Stimulated activated naive CD4-positive, alpha-beta T cell treated with Interleukin-2 at 50 U/mL for 16 hours (primary cell): ENCODE measurements around the gene TPPP2.
"Not testable (repeated sequence)": the region's sequence is repeated elsewhere in the genome, so short reads cannot be mapped to it uniquely, and the experiment has no call there.

Experiments
- DNase-seq: peaks from one replicate; lab custom pipeline; 2025; lab: John Stamatoyannopoulos, UW

The TPPP2 gene

DNA sequence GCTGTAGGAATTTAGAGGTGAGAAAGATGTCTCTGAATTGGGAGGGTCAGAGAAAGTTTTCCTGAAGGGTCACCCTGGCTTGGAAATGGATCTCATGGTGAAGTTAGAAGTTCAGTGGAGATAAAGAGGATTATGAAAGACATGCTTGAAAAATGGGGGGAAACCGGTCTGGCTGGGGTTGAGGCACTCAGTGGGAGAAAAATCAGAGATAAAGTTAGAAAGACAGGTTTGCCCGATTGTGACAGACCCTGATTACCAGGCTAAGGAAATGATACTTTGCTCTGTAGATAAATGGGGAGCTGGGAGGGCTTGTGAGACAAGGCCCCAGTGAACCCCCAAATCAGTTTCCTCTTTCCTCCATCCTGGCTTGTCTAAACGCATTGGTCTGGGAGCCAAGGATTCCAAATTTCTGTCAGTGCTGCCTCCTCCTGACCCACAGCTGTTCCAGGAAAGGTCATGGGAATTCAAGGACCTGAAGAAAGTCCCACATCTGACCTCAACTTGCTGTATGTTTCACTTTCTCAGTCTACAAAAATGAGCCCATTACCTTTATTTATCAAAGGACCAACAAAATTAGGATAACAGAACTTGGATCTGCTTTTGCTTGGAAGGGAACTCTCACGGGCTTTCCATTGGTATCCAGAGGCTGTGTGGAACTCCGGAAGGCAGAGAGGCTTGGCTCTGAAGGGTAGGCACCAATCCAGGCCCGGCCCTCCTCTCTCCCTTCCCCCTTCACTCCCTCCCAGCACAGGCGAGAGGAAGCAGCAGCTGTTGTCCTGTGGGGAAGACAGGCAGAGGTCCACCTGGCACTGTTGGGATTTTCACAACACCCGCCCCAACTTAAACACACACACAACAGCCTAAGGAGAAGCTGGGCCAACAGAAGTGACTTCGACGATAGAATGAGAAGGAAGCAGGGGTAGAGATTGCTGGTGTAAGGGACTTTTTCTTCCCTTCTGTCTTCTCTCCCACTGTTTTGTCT, 8.7 kb downstream of the TPPP2 start:
- no peak for DNase-seq

- no peak for DNase-seq
Measured at GRCh38 chr14:21039585-21040369, 9.8 kb downstream of the TPPP2 start.

DNA sequence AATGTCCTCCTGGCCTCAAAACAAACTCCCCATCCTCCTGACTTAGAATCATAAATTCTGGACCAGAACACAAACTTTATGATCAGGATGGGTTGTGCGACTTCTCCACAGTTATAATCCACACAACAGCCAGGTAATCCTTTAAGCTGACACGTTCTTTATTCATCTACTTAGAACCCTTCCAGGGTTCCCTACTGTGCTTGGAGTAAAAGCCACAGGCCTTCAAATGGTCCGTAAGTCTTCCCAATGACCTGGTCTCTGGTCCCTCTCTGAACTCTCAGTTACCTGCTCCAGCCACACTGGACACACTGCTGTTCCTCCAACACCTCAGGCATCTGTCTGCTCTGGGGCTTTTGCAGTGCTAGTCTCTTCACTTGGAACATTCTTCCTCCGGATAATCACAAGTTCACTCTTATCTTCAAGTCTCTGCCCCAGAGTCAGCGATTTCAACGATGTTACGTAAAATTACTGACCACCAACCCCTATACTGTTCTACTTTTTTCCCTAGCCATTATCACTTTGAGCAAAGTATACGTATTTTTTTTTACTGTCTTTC, 10.4 kb downstream of the TPPP2 start:
- no peak for DNase-seq

GRCh38 chr14:21040941-21041340, 10.9 kb downstream of the TPPP2 start:
- not testable (repeated sequence) for DNase-seq

DNA sequence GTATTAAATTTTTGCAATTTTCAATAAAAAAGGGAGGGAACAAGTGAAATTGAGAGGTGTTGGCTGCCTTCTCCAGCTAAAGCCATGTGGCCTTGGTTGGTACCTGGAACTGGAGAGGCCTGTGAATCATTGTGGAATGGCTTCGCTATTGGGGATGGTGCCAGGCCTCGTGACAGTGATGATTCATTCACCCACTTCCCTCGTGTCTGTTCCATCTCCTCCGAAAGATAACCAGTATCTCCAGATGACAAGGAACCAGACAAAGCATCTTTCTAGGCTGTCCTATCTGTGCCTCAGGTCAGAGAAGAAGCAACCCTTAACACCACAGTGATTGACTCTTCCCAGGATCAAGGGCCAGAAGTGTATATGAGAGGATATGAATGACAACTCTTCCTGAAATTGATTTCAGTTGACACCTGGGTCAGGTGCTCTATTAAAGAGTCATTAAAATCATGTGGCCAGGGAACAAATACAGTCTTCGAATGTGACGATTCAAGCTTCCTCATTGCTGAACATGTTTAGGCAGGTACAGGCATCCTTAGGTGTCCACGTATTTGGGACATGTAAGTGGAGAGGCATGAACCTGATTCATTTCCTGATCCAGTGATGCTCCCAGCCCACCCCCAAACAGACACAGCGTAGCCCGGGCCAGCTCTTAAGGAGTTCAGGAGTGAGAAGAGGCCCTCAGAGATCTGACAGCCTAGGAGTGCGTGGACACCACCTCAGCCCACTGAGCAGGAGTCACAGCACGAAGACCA, 11.8 kb downstream of the TPPP2 start, which contains the start of gene RNASE7:
TSS of gene RNASE7 (plus strand) at position 687 of the 758 bp plus-strand sequence. CDS start 631 bp downstream, outside the sequence.
- DNase-seq = no peak

- DNase-seq = no peak
Measured at GRCh38 chr14:21042918-21043317, 12.9 kb downstream of the TPPP2 start.

GRCh38 chr14:21043387-21043973, 13.5 kb downstream of the TPPP2 start:
- no peak for DNase-seq

DNA sequence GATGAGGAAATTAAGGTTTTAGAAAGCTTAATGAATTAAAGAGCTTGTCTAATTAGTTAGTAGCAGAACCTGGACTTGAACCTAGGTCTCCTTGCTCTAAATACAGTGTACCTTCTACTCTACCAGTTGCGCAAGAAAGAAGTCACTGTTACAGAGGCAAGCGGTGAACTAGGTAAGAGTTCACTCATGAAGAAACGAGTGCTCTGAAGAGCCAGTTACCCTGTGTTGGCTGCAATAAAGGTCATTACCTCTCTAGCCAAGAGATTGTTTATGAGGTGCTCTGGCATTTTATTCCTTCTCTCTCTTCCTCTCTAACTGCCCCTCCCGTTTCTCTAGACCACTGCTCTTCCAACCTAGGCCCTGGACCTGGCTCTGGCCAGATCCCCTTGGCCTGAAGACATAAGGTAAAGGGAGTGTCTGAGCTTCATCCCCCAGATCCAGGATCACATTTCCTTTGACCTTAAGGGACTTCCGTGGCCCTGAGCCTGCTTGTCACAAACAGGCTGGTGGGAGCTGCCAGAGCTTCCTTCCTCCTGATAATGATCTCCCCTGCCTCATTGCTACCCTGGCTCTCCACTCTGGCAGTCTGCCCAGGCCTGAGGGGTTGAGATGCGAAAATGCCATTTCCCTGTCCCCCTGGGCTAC, 14.1 kb downstream of the TPPP2 start:
- DNase-seq = no peak

GRCh38 chr14:21047378-21047781, 17.4 kb downstream of the TPPP2 start:
- no peak for DNase-seq

DNA sequence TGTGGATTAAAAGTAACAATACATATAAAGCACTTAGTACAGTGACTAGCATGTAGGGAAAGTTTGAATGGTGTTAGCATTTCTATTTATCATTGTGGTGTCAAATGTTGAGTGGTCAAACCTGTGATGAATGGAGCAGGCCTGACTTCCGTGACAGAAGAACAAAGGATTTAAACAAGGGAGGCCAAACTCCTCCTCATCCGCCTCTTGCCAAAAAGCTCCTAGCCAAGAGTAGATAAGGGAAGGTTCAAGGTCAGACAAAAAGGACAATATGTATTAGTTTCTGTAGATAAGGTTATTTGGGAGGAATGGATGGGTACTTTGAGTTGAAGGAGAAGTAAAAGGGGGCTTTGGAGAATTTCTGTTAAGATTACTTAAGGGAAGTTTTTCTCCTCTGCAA, 18.6 kb downstream of the TPPP2 start:
- DNase-seq = no peak

DNA sequence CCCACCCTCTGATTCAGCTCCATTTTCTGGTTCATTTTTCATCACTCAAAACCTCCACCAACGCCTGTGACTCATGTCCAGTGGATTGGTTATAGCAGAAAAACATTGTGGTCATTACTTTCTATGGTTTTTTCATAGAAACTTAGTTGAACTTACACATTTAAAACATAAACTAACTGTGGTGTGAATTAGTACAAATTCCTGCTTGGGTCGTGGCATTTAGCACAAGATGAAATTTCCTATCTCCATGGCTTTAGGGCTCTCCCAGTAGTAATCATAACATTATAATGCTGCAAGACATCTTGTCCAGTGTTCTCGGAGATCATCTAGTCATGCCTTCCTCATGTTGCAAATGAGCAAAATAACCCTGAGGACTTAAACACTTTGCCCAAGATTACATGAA, 19.3 kb downstream of the TPPP2 start:
- DNase-seq = no peak

DNA sequence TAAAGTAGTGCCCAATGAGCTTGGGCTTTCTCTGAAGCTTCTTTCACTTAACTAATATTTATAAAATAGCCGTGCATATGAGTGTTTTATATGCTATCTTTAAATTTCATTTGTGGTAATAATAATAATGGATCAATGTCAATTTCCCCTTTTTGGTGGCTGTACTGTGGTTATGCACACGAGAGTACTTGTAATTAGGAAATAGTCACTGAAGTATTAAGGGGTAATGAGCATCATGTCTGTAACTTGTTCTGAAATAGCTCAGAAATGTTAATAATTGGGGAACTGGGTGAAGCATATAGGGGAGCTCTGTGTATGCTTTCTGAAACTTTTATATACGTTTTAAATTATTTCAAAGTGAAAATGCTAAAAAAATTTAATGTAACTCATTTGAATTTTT, 20.6 kb downstream of the TPPP2 start:
- DNase-seq = no peak

- DNase-seq = no peak
Measured at GRCh38 chr14:21053184-21054122, 23.4 kb downstream of the TPPP2 start.

- no peak for DNase-seq
Measured at GRCh38 chr14:21054123-21054767, 24.2 kb downstream of the TPPP2 start.

DNA sequence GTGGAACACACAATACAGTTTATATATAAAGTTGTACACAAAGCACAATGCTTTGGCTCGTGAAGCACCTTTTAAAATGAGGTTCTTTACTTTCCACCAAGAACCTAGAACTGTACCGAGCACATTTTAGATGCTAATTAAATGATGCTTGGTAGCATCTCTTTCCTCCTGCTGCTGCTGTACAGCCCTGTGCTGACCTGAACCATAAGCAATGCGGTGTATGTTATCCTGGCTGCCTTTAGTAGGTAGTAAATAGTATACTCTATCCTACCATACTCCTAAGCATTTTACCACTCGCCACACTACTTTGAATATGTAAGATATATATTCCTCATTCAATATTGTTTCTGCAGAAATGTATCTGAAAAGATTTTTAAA, 24.7 kb downstream of the TPPP2 start:
- no peak for DNase-seq

- DNase-seq = no peak
Measured at GRCh38 chr14:21055432-21056117, 25.6 kb downstream of the TPPP2 start.

DNA sequence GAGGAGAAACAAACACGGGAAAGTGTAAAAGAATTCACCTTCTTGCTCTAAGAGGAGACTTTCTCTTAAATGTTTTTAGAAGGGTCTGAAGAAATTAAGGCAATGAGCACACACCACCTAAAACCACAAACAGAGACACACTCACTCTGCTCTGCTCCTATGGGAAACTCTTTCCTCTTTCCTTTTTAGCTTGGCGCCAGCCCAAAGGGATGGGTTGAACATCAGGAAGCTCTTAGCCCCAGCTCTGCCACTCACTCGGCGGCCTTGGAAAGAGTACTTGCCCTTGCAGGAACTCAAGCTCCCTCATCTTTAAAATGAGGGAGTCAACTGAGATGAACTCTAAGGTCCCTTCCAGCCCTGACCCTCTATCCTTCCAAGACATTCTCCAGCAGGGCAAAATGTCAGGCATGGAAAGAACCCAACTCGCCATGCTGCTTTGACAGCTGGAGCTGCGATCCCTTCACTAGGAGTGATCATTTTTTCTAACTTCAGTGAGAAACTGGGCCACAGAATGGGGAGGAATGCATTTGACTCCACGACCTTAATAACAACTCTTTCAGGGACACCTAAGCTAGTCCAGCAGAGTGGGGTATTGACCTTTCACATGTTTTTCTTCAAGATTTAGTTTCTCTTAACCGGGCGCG, 26.6 kb downstream of the TPPP2 start:
- no peak for DNase-seq
